Right lobe of liver (tissue), 4 donors: ENCODE measurements around the gene PHLDA2.

ENCODE experiments used
- POLR2A ChIP-seq: fragments of 450-650 bp; IDR thresholded peaks from one replicate; pipeline ENCODE4 v1.6.1; 2017; ENCODE audit warnings: antibody characterized with exemption, mild to moderate bottlenecking
- TF ChIP-seq, protein P1 (sequence below), 4 donors: fragments of 200-600 bp in 3 of 4; fragments of 450-650 bp in 1 of 4; IDR thresholded peaks; one replicate each; pipeline versions ENCODE4 v1.5.1 to v1.8.0; 2016 to 2022; ENCODE audit warnings: antibody characterized with exemption in 4 of 4, mild to moderate bottlenecking in 2 of 4
- donor health status: DM: no; HTN: no; CAD: no.
- donor health status: DM: no; HTN: no; CAD: no.
- donor health status: DM: no; HTN: yes; CAD: no.

DNA sequence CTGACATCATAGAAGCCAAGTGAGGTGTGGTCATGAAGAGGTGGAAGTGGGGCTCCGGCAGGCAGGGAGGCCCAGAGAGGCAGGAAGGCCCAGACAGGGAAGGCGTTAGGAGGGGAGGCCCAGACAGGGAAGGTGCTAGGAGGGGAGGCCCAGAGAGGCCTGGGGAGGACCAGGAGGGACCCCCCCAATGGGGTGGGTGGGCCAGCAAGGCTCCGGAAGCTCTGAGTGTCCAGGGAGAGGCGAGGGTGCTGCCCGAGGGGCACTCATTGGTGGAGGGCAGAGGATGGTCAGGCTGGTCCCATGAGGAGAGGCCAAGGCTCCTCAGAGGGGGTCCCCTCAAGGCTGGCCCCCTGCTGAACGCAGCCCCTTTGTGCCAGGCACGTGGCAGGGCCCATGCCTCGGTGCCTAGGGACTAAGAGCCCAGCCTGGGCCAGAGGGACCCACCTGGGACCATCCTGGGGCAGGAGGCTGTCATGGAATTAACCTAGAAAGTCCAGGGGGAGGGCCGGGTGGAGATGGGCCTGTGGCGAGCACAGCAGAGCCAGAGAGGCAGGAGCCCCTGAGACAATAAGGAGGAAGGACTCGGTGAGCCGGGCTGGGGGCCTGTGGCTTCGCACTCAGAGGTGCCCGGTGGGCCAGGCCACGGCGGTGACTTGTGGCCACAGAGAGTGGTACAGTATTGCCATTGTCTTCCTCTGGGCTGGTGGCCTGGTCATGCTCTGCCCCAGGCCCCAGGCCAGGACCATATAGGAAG is 12.2 kb downstream of the PHLDA2 start:
- TF ChIP-seq, protein P1, sequence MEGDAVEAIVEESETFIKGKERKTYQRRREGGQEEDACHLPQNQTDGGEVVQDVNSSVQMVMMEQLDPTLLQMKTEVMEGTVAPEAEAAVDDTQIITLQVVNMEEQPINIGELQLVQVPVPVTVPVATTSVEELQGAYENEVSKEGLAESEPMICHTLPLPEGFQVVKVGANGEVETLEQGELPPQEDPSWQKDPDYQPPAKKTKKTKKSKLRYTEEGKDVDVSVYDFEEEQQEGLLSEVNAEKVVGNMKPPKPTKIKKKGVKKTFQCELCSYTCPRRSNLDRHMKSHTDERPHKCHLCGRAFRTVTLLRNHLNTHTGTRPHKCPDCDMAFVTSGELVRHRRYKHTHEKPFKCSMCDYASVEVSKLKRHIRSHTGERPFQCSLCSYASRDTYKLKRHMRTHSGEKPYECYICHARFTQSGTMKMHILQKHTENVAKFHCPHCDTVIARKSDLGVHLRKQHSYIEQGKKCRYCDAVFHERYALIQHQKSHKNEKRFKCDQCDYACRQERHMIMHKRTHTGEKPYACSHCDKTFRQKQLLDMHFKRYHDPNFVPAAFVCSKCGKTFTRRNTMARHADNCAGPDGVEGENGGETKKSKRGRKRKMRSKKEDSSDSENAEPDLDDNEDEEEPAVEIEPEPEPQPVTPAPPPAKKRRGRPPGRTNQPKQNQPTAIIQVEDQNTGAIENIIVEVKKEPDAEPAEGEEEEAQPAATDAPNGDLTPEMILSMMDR (IDR thresholded peaks at IDR 0.05) = no peak
- no peak for TF ChIP-seq POLR2A
